Loucy (cell line): ENCODE measurements around the gene ORAI1.
"Not testable (repeated sequence)": the region's sequence is repeated elsewhere in the genome, so short reads cannot be mapped to it uniquely, and the experiment has no call there.

Source experiments
- H2AFZ ChIP-seq: fragments of 200-600 bp; sonication (generic); 2 replicates; pipeline ENCODE4 v1.6.0; 2016; ENCODE audit warnings: antibody characterized with exemption, mild to moderate bottlenecking, low read length, moderate library complexity
- H3F3A ChIP-seq: fragments of 200-600 bp; 2 replicates; pipeline ENCODE4 v1.6.0; 2016; ENCODE audit warnings: antibody characterized with exemption, low read depth, mild to moderate bottlenecking
- H3K27me3 ChIP-seq: fragments of 200-600 bp; sonication (generic); 2 replicates; pipeline ENCODE4 v1.6.1; 2014; ENCODE audit warnings: low read length, mild to moderate bottlenecking; ENCODE audit not compliant: insufficient read depth, poor library complexity, severe bottlenecking
- H3K36me3 ChIP-seq: fragments of 200-600 bp; sonication (generic); 2 replicates; pipeline ENCODE4 v1.6.1; 2016; ENCODE audit warnings: low read length; ENCODE audit not compliant: insufficient read depth
- H3K4me1 ChIP-seq: fragments of 200-600 bp; sonication (generic); 2 replicates; pipeline ENCODE4 v1.5.1; 2014; ENCODE audit warnings: low read length, mild to moderate bottlenecking; ENCODE audit not compliant: insufficient read depth, poor library complexity, severe bottlenecking
- H3K4me2 ChIP-seq: fragments of 200-600 bp; sonication (generic); 2 replicates; pipeline ENCODE4 v1.6.0; 2014; ENCODE audit warnings: antibody characterized with exemption, low read length, low read depth, mild to moderate bottlenecking; ENCODE audit not compliant: poor library complexity, severe bottlenecking
- H3K4me3 ChIP-seq: fragments of 200-600 bp; sonication (generic); 2 replicates; pipeline ENCODE4 v1.5.1; 2014; ENCODE audit warnings: low read length, mild to moderate bottlenecking, mixed read lengths; ENCODE audit not compliant: poor library complexity, severe bottlenecking
- H3K79me2 ChIP-seq: fragments of 200-600 bp; sonication (generic); 2 replicates; pipeline ENCODE4 v1.6.1; 2014; ENCODE audit warnings: low read length; ENCODE audit not compliant: insufficient read depth
- H3K9ac ChIP-seq: fragments of 200-600 bp; sonication (generic); 2 replicates; pipeline ENCODE4 v1.6.0; 2014; ENCODE audit warnings: mild to moderate bottlenecking, low read depth, low read length, moderate library complexity; ENCODE audit not compliant: poor library complexity, severe bottlenecking
- H3K9me2 ChIP-seq: fragments of 200-600 bp; sonication (generic); replicated peaks from 2 replicates; pipeline ENCODE4 v1.6.1; 2016; ENCODE audit warnings: low read depth, low read length, mixed read lengths
- H3K9me3 ChIP-seq: fragments of 200-600 bp; sonication (generic); 2 replicates; pipeline ENCODE4 v1.6.1; 2014; ENCODE audit warnings: mild to moderate bottlenecking, antibody characterized with exemption, low read length, low read depth; ENCODE audit not compliant: insufficient read depth
- H4K20me1 ChIP-seq: fragments of 200-600 bp; sonication (generic); 2 replicates; pipeline ENCODE4 v1.6.0; 2014; ENCODE audit warnings: antibody characterized with exemption, low read length, mild to moderate bottlenecking; ENCODE audit not compliant: insufficient read depth, poor library complexity, severe bottlenecking
- CTCF ChIP-seq: fragments of 200-600 bp; sonication (generic); conservative IDR thresholded peaks from 2 replicates; pipeline ENCODE4 v1.5.1; 2014; ENCODE audit warnings: mild to moderate bottlenecking, antibody characterized with exemption, low read length
- EZH2phosphoT487 ChIP-seq: fragments of 200-600 bp; IDR thresholded peaks from 2 replicates; pipeline ENCODE4 v1.6.1; 2018; ENCODE audit warnings: antibody characterized with exemption, mild to moderate bottlenecking, moderate library complexity, borderline replicate concordance

Gene ORAI1

GRCh38 chr12:121656122-121656521 lies 29.8 kb downstream of the ORAI1 start:
- H3K4me3 ChIP-seq = no peak overlapping the region
- peaks cover 18% of the 10 kb centered on the region; the same call in 1 of the 2 replicates for H3K79me2 ChIP-seq
- no peaks in the 10 kb centered on the region for H3K9me2 ChIP-seq
- H4K20me1 ChIP-seq = no peaks in the 10 kb centered on the region
- no peak overlapping the region for H3K9ac ChIP-seq
- H3K4me1 ChIP-seq = peaks cover 48% of the 10 kb centered on the region
- no peaks in the 10 kb centered on the region for H3K9me3 ChIP-seq
- no peaks in the 10 kb centered on the region for H3F3A ChIP-seq
- H3K4me2 ChIP-seq = no peak overlapping the region
- H3K27me3 ChIP-seq = no peaks in the 10 kb centered on the region
- H3K36me3 ChIP-seq = no peaks in the 10 kb centered on the region
- H2AFZ ChIP-seq = no peak overlapping the region
- TF ChIP-seq EZH2phosphoT487 (no peak), CTCF (no peak)

- peak overlapping the region; percentile 4 for H3K9ac ChIP-seq
- H3K9me3 ChIP-seq = no peaks in the 10 kb centered on the region
- no peak overlapping the region for H2AFZ ChIP-seq
- no peaks in the 10 kb centered on the region for H3F3A ChIP-seq
- H4K20me1 ChIP-seq = no peaks in the 10 kb centered on the region
- H3K4me3 ChIP-seq = peak overlapping the region; percentile 75
- H3K4me1 ChIP-seq = peaks cover 46% of the 10 kb centered on the region
- TF ChIP-seq CTCF (no peak), EZH2phosphoT487 (no peak)
- H3K4me2 ChIP-seq = peak overlapping the region; percentile 89
- no peaks in the 10 kb centered on the region for H3K27me3 ChIP-seq
- no peaks in the 10 kb centered on the region for H3K9me2 ChIP-seq
- H3K36me3 ChIP-seq = no peaks in the 10 kb centered on the region
- H3K79me2 ChIP-seq = peaks cover 18% of the 10 kb centered on the region; the same call in 1 of the 2 replicates
Observed at GRCh38 chr12:121657305-121658008, 31.1 kb downstream of the ORAI1 start.

- not testable (repeated sequence) for H3K4me3 ChIP-seq, H2AFZ ChIP-seq, H3K9me2 ChIP-seq, H3K4me2 ChIP-seq, H3K9me3 ChIP-seq, H3F3A ChIP-seq, H4K20me1 ChIP-seq, H3K36me3 ChIP-seq, H3K27me3 ChIP-seq
- H3K9ac ChIP-seq = peak overlapping the region; percentile 32
- peaks cover 63% of the 10 kb centered on the region for H3K4me1 ChIP-seq
- peaks cover 43% of the 10 kb centered on the region for H3K79me2 ChIP-seq
Observed at GRCh38 chr12:121661353-121662105, 35.2 kb downstream of the ORAI1 start.

- TF ChIP-seq CTCF = no peak
- TF ChIP-seq EZH2phosphoT487 = no peak
- peaks cover 4% of the 10 kb centered on the region for H3F3A ChIP-seq
- H3K4me3 ChIP-seq = peak overlapping the region; percentile 93
- H4K20me1 ChIP-seq = no peaks in the 10 kb centered on the region
- peaks cover 48% of the 10 kb centered on the region for H3K79me2 ChIP-seq
- no peak overlapping the region for H2AFZ ChIP-seq
- no peaks in the 10 kb centered on the region for H3K9me2 ChIP-seq
- H3K9ac ChIP-seq = peak overlapping the region; percentile 67
- no peaks in the 10 kb centered on the region for H3K36me3 ChIP-seq
- H3K4me1 ChIP-seq = peaks cover 50% of the 10 kb centered on the region
- H3K27me3 ChIP-seq = no peaks in the 10 kb centered on the region
- H3K9me3 ChIP-seq = no peaks in the 10 kb centered on the region
- H3K4me2 ChIP-seq = peak overlapping the region; percentile 65
Observed at GRCh38 chr12:121663610-121663929, 37.2 kb downstream of the ORAI1 start.

- not testable (repeated sequence) for H3K36me3 ChIP-seq, H3K27me3 ChIP-seq, H3K9me2 ChIP-seq, H3K9me3 ChIP-seq, H4K20me1 ChIP-seq, H3F3A ChIP-seq, H2AFZ ChIP-seq, H3K4me3 ChIP-seq
- peaks cover 33% of the 10 kb centered on the region for H3K4me1 ChIP-seq
- H3K9ac ChIP-seq = peak overlapping the region; percentile 21
- H3K79me2 ChIP-seq = peaks cover 30% of the 10 kb centered on the region
- H3K4me2 ChIP-seq = peak overlapping the region; percentile 93
Observed at GRCh38 chr12:121666829-121667228, 40.5 kb downstream of the ORAI1 start.
